ENCODE data around the gene KPTN. TPM values are rescaled to one million over a fixed set of nuclear protein-coding genes. Genes with fewer than 3 reads are reported as not detected.

Gene KPTN
- total RNA-seq (2022): 19.7 and 20.6 TPM in 2 replicates
- Bru-seq, nascent RNA: percentile 47 among the genes with signal in this experiment
- percentile 58 among the genes with signal in this experiment for BruChase-seq, experiment 1, labeled RNA remaining after a 2-hour chase
- percentile 64 among the genes with signal in this experiment for BruChase-seq, experiment 2, labeled RNA remaining after a 6-hour chase
- long read RNA-seq, transcript KPTN-201 (12 exons, 1,691 nt): major isoform, 27 of 36 reads
- long read RNA-seq, partial matches to known transcripts: 2 of 36 reads
- long read RNA-seq, other reads (novel, unspliced or antisense): 7 of 36 reads

- CTCF ChIA-PET: interaction anchor here (0.7 to 2.0 kb wide), 14 partner anchors 26 to 229 kb away, joined by 3 to 41 read pairs (median 4); partner anchors contain the start of genes EHD2 and NAPA
- H3K4me3 Mint-ChIP-seq (ENCODE audit: unreplicated experiment): peak within 1 kb of the TSS; percentile 91
- BruUV-seq (replicated peaks): TSS peak; percentile 53
- H3K4me1 ChIP-seq: no peaks in the 10 kb centered on the region
- no peaks in the 10 kb centered on the region for H3K9me3 Mint-ChIP-seq (ENCODE audit: unreplicated experiment)
- peaks cover 33% of the 10 kb centered on the region for H3K36me3 Mint-ChIP-seq (ENCODE audit: insufficient read depth, unreplicated experiment)
- H3K27me3 ChIP-seq (replicated peaks; ENCODE audit: control insufficient read depth, insufficient read depth, low read length): no peaks in the 10 kb centered on the region
- no peaks in the 10 kb centered on the region for H3K4me1 Mint-ChIP-seq (ENCODE audit: low read depth, unreplicated experiment)
- peak; percentile 94 to 95 for DNase-seq
- no peaks in the 10 kb centered on the region for H3K9me3 ChIP-seq
- POLR2A ChIA-PET: interaction anchor here (0.6 to 1.5 kb wide), 5 partner anchors 31 to 223 kb away, joined by 3 to 6 read pairs (median 4); no protein-coding TSS in a partner anchor
- peak; percentile 97 to 98 for TF ChIP-seq CTCF (IDR thresholded peaks at IDR 0.05; ENCODE audit: insufficient read depth in 1 of 2, low read depth in 1 of 2, low read length in 1 of 2, severe bottlenecking in 1 of 2, unreplicated experiment in 1 of 2)
- peak within 1 kb of the TSS; percentile 95 for H3K4me3 ChIP-seq (ENCODE audit: low read depth, low read length)
- no peaks in the 10 kb centered on the region for H3K27me3 Mint-ChIP-seq (ENCODE audit: insufficient read depth, unreplicated experiment)
- intact Hi-C loops (cut with micrococcal nuclease; ENCODE audit: unreplicated experiment): loop anchor here (1.0 kb wide), 1 partner anchor 48 kb away; no protein-coding TSS in a partner anchor
- H3K36me3 ChIP-seq (ENCODE audit: control insufficient read depth, insufficient read depth, low read length): 0 out of 2 replicates have a peak, but pooled peaks cover under 1% of the 10 kb centered on the region
- peak within 1 kb of the TSS; percentile 99 for H3K27ac Mint-ChIP-seq (ENCODE audit: unreplicated experiment)
Measured at GRCh38 chr19:47483800-47484690, at the start of gene KPTN. TSS of gene KPTN (minus strand) at chr19:47484219. CDS start at chr19:47484160, 59 bp downstream.

- POLR2A ChIA-PET: interaction anchor here (0.6 kb wide), 1 partner anchor 16 kb away, joined by 4 read pairs; no protein-coding TSS in a partner anchor
Measured at GRCh38 chr19:47531640-47532387, 47.8 kb upstream of the KPTN start.

More at GRCh38 chr19:47531640-47532387, 47.8 kb upstream of the KPTN start:
- Mint-ChIP-seq H3K4me3 (ENCODE audit: unreplicated experiment) (no peak overlapping the region), H3K27me3 (ENCODE audit: insufficient read depth, unreplicated experiment) (no peaks in the 10 kb centered on the region), H3K27ac (ENCODE audit: unreplicated experiment) (no peak overlapping the region), H3K4me1 (ENCODE audit: low read depth, unreplicated experiment) (no peaks in the 10 kb centered on the region), H3K9me3 (ENCODE audit: unreplicated experiment) (no peaks in the 10 kb centered on the region), H3K36me3 (ENCODE audit: insufficient read depth, unreplicated experiment) (no peaks in the 10 kb centered on the region)
- BruUV-seq (replicated peaks): no TSS peak
- Histone ChIP-seq H3K9me3 (0 out of 2 replicates have a peak, but pooled peaks cover 3% of the 10 kb centered on the region), H3K27me3 (replicated peaks; ENCODE audit: control insufficient read depth, insufficient read depth, low read length) (no peaks in the 10 kb centered on the region), H3K4me1 (0 out of 2 replicates have a peak, but pooled peaks cover 5% of the 10 kb centered on the region), H3K4me3 (ENCODE audit: low read depth, low read length) (no peak overlapping the region), H3K36me3 (ENCODE audit: control insufficient read depth, insufficient read depth, low read length) (no peaks in the 10 kb centered on the region)
- intact Hi-C loops (cut with micrococcal nuclease; ENCODE audit: unreplicated experiment): no loop called here
- CTCF ChIA-PET: interaction anchor here (0.9 to 1.3 kb wide), 2 partner anchors 10 to 181 kb away, joined by 3 to 4 read pairs; partner anchors contain the start of gene EHD2
- TF ChIP-seq CTCF (IDR thresholded peaks at IDR 0.05; ENCODE audit: insufficient read depth in 1 of 2, low read depth in 1 of 2, low read length in 1 of 2, severe bottlenecking in 1 of 2, unreplicated experiment in 1 of 2): no peak
- no peak for DNase-seq
